Measurements from ENCODE around the gene ITK.

ITK gene
- 698 to 835 reads per million in 2 donors for total RNA-seq

DNA sequence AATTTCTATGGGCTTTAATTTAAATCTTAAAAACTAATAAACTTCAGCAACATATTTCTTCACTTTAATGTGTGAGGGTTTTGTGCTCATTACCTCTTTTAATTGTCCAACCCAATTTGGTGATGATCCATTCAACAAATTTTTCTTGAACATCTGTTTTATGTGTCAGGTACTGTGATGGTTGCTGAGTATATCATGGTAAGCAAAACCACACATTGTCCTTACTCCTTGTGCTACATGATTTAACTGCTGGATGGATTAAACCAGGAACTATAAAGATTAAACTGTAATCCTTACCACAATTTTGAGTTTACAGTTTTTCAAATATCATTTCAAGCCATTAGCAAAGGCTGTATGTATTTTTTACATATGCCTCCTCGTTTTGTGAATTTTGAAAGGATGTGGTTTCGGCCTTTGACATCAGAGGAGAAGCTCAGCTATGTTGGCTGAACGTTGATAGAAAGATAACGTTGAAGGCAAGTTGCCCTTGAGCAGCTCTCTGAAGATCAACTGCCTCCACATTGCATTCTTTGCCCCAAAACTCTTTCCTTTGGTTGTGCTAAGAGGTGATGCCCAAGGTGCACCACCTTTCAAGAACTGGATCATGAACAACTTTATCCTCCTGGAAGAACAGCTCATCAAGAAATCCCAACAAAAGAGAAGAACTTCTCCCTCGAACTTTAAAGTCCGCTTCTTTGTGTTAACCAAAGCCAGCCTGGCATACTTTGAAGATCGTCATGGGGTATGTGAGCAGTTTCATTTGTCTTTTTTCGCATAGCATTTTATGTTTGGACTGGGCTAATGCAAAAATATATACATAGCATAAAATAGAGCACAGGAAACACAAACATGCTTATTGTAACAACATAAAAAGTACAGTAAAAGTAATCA is at the start of gene ITK:
Gene ITK, plus strand, starts transcription at position 467 of the 891 bp plus-strand sequence. Its CDS starts 138 bp downstream, at position 605.
- peak in 3 of 5 experiments; percentile 26 to 96 (median 68) for DNase-seq

GRCh38 chr5:157130925-157131324 is 49.7 kb upstream of the ITK start:
- no peak for DNase-seq

- DNase-seq = no peak
These were observed 48.4 kb upstream of the ITK start for GRCh38 chr5:157132281-157132612.

DNA sequence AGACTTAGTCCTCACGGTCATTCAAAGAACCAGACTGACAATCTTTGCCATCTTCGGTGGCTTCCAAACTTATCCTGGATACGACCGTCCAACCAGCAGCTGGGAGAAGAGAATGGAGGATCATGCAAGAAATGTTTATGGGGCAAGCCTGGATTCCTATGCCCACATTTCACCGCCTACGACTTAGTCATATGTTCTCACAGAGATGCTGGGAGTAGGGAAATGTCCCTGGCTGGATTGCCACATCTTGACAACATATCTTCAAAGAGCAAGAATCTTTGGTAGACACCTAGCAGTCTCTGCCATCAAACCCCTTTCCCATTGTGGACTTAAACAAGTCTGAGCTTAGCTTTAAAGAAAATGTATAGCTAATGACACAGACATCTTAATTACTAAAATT is 42.9 kb upstream of the ITK start:
- no peak for DNase-seq

GRCh38 chr5:157142317-157143126 is 38.1 kb upstream of the ITK start, which contains the start of gene MED7:
Gene MED7, minus strand, starts transcription at chr5:157142865. Its CDS starts 3,434 bp downstream, at chr5:157139431.
- peak; percentile 68 to 100 (median 90) for DNase-seq

GRCh38 chr5:157143127-157143971 is 37.3 kb upstream of the ITK start:
- DNase-seq = peak; percentile 22 to 80 (median 40)

DNA sequence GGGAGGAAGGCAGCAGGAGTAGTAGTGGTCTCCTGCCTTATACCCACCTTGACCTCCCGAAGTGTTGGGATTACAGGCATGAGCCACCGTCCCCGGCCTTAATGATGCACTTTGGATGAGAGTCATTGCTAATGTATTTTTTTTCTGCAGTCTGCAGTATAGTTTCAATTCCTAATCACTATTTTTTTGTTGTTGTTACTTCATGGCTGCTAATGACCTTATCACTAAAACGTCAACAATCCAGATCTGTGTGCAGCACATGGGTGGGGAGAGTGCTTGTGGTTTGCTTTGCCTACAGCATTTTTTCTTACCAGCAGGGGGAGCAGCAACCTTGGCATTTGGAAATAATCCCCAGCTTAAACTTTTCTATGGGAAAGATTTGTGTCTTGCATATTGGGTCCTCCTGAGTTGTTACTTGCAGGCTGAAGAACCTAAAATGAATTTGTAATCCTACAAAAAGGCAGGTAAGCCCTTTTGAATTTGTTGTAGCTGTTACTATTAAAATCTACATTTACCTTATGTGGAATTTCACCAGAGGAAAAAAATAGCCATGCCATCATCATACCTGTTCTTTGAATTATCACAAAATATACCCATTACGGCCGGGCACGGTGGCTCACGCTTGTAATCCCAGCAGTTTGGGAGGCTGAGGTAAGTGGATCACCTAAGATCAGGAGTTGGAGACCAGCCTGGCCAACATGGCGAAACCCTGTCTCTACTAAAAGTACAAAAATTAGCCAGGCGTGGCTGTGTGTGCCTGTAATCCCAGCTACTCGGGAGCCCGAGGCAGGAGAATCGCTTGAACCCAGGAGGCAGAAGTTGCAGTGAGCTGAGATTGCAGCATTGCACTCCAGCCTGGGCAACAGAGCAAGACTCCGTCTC is 31.7 kb upstream of the ITK start:
- peak; percentile 29 to 88 (median 70) for DNase-seq

DNA sequence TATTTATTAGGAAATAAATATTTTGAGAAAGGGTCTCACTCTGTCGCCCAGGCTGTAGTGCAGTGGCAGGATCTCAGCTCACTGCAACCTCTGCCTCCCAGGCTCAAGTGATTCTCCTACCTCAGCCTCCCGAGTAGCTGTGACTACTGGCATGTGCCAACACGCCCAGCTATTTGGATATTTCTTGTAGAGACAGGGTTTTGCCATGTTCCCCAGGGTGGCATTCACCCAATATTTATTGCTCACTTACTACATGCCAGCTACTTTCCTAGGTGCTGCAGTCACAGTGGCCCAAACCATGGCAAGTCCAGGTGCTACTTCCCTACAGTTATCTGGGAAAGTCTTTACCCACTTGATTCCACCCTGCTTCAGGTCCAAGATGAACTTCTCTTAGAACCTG is 29.6 kb upstream of the ITK start:
- no peak for DNase-seq

DNA sequence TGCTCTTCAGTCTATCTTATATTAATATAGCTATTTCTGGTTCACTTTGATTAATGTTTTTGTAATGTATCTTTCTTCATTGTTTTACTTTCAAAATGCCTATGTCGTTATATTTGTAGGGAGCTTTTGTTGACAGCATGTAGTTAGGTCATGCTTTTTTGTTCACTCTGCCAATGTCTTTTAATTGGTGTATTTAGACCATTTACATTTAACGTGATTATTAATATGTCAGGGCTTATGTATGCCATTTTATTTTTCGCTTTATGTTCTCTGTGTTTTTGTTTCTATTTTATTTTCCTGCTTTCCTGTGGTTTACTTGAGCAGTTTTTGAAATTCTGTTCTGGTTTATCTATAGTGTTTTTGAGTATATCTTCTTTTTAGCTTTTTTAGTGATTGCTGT is 25.3 kb upstream of the ITK start:
- peak in 1 of 5 experiments; percentile 50 for DNase-seq

DNA sequence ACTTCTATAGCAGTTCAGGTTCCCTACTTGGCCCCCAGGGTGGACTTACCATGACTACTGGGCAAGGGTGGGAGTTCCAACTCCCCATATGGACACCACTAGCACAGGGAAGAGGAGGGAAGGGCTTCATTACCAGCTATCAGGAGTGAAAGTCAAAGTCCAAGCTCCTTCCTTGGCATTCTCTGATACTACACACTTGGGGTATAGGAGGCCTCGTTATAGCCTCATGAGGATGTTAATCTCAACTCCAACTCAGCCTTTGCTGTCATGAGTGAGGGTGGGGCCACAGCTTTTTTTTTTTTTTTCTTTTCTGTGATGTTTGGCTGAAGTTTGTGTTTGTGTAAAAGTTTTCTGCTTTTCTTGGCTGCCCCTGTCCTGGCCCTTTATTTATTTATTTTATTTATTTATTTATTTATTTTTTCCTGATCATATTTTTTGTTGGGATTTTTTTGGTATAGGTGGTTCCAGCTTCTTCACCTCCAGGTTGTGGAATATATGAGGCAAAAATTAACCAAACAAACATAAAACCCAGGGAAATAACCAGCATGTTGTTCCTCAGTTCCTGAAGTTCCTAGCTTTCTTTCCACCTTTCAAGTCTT is 23.2 kb upstream of the ITK start:
- peak in 1 of 5 experiments; percentile 51 for DNase-seq

DNA sequence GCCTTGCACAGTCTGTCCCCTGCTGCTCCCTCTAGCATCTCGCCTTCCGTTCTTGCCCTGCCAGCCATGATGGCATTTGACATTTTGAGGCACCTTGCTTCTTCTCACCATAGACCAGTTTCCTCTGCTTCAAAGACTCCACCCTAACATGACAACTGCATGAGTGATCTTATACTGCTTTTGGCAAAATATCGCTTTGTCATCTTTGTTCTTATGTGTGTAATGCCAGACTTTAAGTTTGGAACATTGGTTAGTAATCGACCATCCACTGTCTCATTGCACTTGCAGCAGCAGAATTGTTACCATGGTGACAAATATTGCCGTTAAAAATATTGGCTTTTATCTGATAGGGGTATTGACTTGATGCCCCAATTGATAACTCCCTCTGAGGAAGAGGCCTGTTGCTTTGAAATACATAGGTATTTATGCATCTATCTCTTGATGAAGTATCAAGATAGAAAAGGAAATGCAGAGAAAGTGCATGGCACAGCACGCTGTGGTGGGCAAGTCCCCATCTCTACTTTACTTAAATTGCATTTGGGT is 21.4 kb upstream of the ITK start:
- DNase-seq = peak in 3 of 5 experiments; percentile 54 to 92 (median 58)

- DNase-seq = peak in 4 of 5 experiments; percentile 38 to 87 (median 50)
These were observed 20.6 kb upstream of the ITK start for GRCh38 chr5:157160001-157160400.

DNA sequence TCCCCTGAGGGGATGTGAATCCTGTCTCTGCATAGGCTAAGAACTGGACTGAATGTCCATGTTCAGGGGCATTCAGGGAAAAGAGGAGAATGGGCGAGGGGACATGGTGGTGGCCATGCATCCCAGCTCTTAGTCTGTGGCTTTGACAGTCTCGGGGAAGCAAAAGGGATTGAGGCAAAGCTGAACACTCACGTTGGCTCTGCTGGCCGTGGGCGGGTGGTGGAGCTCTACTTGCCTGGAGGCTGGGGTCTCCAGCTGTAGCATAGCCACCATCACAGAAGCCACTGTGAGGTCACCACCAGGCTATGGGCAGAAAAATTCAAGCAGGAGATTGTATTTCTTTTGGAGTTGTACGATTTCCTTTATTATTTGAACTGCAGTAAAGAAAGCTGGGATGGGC is 18.6 kb upstream of the ITK start:
- DNase-seq = no peak

DNA sequence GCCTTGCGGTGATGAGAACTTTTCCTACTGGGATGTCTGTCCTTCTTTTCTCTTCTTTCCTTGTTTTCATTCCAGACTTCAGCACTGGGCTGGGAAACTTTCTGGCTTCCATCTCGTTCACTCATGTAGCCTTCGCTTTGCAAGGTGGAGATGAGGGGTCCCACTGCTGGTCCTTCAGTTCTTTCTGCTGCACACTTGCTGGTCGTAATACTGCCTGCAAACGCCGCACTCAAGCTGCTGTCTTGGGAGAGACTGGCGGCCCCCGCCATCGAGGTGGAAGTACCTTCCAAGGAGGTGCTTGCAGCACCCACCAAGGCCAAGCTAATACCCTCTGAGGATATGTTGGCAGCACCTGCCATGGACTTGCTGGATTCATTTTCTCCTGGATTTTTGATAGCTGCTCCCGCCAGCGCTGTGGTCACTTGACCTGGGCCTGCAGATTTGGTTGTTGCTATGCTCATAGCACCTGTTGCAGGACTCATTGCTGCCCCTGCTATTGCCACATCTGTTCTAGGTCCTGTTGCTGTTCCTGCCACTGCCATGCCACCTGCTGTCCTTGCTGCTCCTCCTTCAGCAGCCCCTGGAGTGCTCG is 17.6 kb upstream of the ITK start:
- DNase-seq = no peak

DNA sequence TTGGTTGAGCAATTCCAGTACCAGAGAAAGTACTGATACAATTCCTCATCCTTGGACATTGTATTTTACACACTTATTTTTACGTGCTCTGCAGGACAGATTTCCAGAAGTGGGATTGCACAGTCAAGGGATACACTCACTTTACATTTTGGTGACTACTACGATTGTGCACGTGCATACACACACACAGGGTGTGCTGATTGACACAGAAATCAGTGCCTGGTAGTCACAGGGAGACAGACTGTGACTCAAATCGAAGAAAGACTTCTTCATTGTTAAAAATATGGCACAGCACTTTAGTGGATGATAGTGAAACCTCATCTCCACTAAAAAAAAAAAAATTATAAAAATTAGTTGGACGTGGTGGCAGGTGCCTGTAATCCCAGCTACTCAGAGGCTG is 16.1 kb upstream of the ITK start:
- no peak for DNase-seq

- DNase-seq = no peak
These were observed 15.4 kb upstream of the ITK start for GRCh38 chr5:157165261-157165660.

DNA sequence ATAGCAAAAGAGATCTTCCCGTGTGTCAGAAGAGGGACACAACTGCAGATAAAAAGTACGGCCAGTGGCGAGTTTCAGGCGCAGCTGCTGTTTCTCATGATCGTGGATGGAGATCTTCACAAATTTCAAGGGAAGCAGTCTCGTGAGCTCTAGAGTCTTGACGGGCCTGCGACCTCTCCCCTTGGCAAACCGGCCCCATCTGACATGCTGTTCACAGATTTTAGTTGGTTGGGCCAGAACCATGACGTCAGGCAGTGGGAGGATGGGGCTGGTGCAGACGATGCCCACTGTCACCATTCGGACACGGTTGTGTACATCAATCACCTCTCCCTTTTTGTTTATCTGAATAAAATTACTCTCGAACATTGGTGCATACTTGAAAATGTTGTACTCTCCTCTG is 15.0 kb upstream of the ITK start:
- DNase-seq = no peak

DNA sequence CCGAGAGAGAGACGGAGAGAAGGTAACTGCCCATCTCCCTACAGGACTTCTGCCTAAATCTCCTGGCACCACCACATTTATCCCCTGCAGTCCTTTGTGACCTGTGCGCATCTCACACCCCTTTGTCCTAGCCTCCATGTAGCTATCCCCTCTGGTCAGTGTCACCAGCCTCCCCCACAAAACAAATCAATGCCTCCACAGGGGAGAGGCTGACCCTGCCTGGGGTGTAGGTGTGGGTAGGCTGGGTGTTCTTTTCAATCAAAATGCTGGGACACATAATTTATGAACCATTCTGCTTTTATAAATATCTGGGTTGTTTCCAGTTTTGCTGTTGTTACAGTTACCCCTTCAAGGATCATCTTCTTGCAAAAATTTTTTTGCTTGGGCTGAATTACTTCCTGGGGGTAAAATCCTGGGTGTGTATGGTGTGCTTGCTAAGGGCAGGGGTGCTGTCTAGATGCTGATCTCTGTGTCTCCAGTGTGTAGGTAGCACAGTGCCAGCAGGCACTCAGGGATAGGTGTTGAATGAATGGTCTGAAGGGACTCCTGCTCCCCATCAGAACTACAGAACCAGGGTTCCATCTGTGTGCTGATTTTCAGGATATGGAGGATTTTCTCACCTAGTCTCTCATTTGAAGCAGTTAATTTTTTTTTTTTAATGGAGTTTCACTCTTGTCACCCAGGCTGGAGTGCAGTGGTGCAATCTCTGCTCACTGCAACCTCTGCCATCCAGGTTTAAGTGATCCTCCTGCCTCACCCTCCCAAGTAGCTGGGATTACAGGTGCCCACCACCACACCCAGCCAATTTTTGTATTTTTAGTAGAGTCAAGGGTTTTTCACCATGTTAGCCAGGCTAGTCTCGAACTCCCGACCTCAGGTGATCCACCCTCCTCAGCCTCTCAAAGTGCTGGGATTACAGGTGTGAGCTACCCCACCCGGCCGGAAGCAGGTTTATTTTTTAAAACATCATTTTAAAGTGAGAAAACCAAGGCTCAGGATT is 14.1 kb upstream of the ITK start, which contains the start of gene GARIN3:
Gene GARIN3, minus strand, starts transcription at position 51 of the 1,000 bp plus-strand sequence. CDS start 96 bp downstream, outside the sequence.
- no peak for DNase-seq

GRCh38 chr5:157167214-157167621 is 13.4 kb upstream of the ITK start:
- no peak for DNase-seq
